HEK293 (cell line): ENCODE results near the gene CYP2F1.
"Not testable (repeated sequence)": the region's sequence is repeated elsewhere in the genome, so short reads cannot be mapped to it uniquely, and the experiment has no call there.

ENCODE experiments used
- CTCF ChIP-seq: fragments of 450-650 bp; formaldehyde crosslinking; IDR thresholded peaks from 2 replicates; pipeline ENCODE4 v1.5.1; 2016; ENCODE audit warnings: missing biosample characterization, missing genetic modification characterization
- TCF7L2 ChIP-seq: IDR thresholded peaks from 2 replicates; pipeline ENCODE4 v1.6.1; 2011; ENCODE audit warnings: low read depth, mild to moderate bottlenecking, inconsistent platforms, low read length, moderate library complexity, borderline replicate concordance
- ZNF174 ChIP-seq: fragments of 450-650 bp; formaldehyde crosslinking; IDR thresholded peaks from 2 replicates; pipeline ENCODE4 v1.5.0; 2017; ENCODE audit warnings: missing biosample characterization, mild to moderate bottlenecking, missing genetic modification characterization
- ZNF530 ChIP-seq: fragments of 450-650 bp; formaldehyde crosslinking; IDR thresholded peaks from 2 replicates; pipeline ENCODE4 v1.5.1; 2016; ENCODE audit warnings: low read depth, missing biosample characterization, missing genetic modification characterization
- ZNF580 ChIP-seq: fragments of 450-650 bp; formaldehyde crosslinking; IDR thresholded peaks from 2 replicates; pipeline ENCODE4 v1.5.1; 2016; ENCODE audit warnings: missing biosample characterization, missing genetic modification characterization

GRCh38 chr19:41127801-41128300 is 13.6 kb downstream of the CYP2F1 start:
- TF ChIP-seq CTCF (tag by site-specific recombination), result peak; percentile 49; the same call in 1 of the 2 replicates
- not testable (repeated sequence) for TF ChIP-seq ZNF174; ZNF530 (tag by site-specific recombination); ZNF580; TCF7L2
